Mesenchymal stem cell (in vitro differentiated cells and primary cell): ENCODE data around the gene FBXW12.
"Not testable (repeated sequence)": the region's sequence is repeated elsewhere in the genome, so short reads cannot be mapped to it uniquely, and the experiment has no call there.

Experiments used
- DNase-seq: peaks from one replicate; pipeline ENCODE4 v3.0.0-alpha.2; 2013
- H2AFZ ChIP-seq: one replicate; pipeline ENCODE4 v1.6.1; 2013; ENCODE audit warnings: low read depth, mild to moderate bottlenecking, control low read depth, inconsistent platforms, low read length, moderate library complexity
- H2AK5ac ChIP-seq: 2 replicates; pipeline ENCODE4 v1.6.1; 2013; ENCODE audit warnings: low read length, moderate library complexity, mild to moderate bottlenecking, inconsistent platforms; ENCODE audit not compliant: severe bottlenecking
- H2BK120ac ChIP-seq: one replicate; pipeline ENCODE4 v1.6.1; 2013; ENCODE audit warnings: low read depth, mild to moderate bottlenecking, inconsistent platforms, low read length, moderate library complexity
- H2BK12ac ChIP-seq, 2 experiments: one replicate each; pipeline ENCODE4 v1.6.1; 2013; ENCODE audit warnings: inconsistent platforms in 2 of 2, low read length in 2 of 2, mild to moderate bottlenecking in 2 of 2, moderate library complexity in 2 of 2, control low read depth in 1 of 2
- H2BK15ac ChIP-seq: one replicate; pipeline ENCODE4 v1.6.1; 2013; ENCODE audit warnings: mild to moderate bottlenecking, low read depth, inconsistent platforms; ENCODE audit not compliant: poor library complexity, severe bottlenecking
- H2BK5ac ChIP-seq: 2 replicates; pipeline ENCODE4 v1.6.1; 2013; ENCODE audit warnings: low read depth, mild to moderate bottlenecking, low read length, control low read depth, inconsistent platforms; ENCODE audit not compliant: poor library complexity, severe bottlenecking
- H3K14ac ChIP-seq, 2 experiments: one replicate each; pipeline ENCODE4 v1.6.1; 2013; ENCODE audit warnings: inconsistent platforms in 2 of 2, low read length in 2 of 2, control low read depth in 1 of 2, mild to moderate bottlenecking in 1 of 2, moderate library complexity in 1 of 2
- H3K18ac ChIP-seq, 2 experiments: one replicate each; pipeline ENCODE4 v1.6.1; 2013; ENCODE audit warnings: inconsistent platforms in 2 of 2, low read length in 2 of 2, control low read depth in 1 of 2, low read depth in 1 of 2, mild to moderate bottlenecking in 1 of 2
- H3K23ac ChIP-seq, 2 experiments: one replicate each; pipeline ENCODE4 v1.6.1; 2013; ENCODE audit warnings: inconsistent platforms in 2 of 2, low read length in 2 of 2, mild to moderate bottlenecking in 2 of 2, moderate library complexity in 2 of 2, control low read depth in 1 of 2
- H3K27ac ChIP-seq: 2 replicates; pipeline ENCODE4 v1.5.1; 2013; ENCODE audit warnings: mild to moderate bottlenecking, moderate library complexity, low read length, control low read depth, inconsistent platforms; ENCODE audit not compliant: poor library complexity, severe bottlenecking
- H3K27me3 ChIP-seq, 2 experiments: 2 replicates each; pipeline versions ENCODE4 v1.6.1 to v1.7.0; 2013; ENCODE audit warnings: low read length in 2 of 2, mild to moderate bottlenecking in 2 of 2, moderate library complexity in 2 of 2, control low read depth in 1 of 2, inconsistent platforms in 1 of 2; ENCODE audit not compliant: control insufficient read depth in 1 of 2, insufficient read depth in 1 of 2
- H3K36me3 ChIP-seq, 2 experiments: 2 replicates each; pipeline versions ENCODE4 v1.6.1 to v1.7.0; 2013; ENCODE audit warnings: low read length in 2 of 2, control low read depth in 1 of 2, inconsistent platforms in 1 of 2, low read depth in 1 of 2, mild to moderate bottlenecking in 1 of 2; ENCODE audit not compliant: insufficient read depth in 2 of 2, control insufficient read depth in 1 of 2
- H3K4ac ChIP-seq, 2 experiments: one replicate each; pipeline ENCODE4 v1.6.1; 2013; ENCODE audit warnings: inconsistent platforms in 2 of 2, low read length in 2 of 2, mild to moderate bottlenecking in 2 of 2, moderate library complexity in 2 of 2, control low read depth in 1 of 2, low read depth in 1 of 2
- H3K4me1 ChIP-seq: 2 replicates; pipeline ENCODE4 v1.6.1; 2013; ENCODE audit warnings: low read depth, low read length, control low read depth; ENCODE audit not compliant: control insufficient read depth, insufficient read depth
- H3K4me2 ChIP-seq: 2 replicates; pipeline ENCODE4 v1.6.1; 2013; ENCODE audit warnings: low read length, mild to moderate bottlenecking, inconsistent platforms; ENCODE audit not compliant: poor library complexity, severe bottlenecking
- H3K4me3 ChIP-seq, 2 experiments: 2 replicates each; pipeline versions ENCODE4 v1.5.1 to v1.7.0; 2013; ENCODE audit warnings: low read length in 2 of 2, mild to moderate bottlenecking in 2 of 2, control low read depth in 1 of 2, low read depth in 1 of 2; ENCODE audit not compliant: insufficient read depth in 1 of 2
- H3K79me1 ChIP-seq: replicated peaks from 2 replicates; pipeline ENCODE4 v1.6.1; 2013; ENCODE audit warnings: mild to moderate bottlenecking, control low read depth, low read length, inconsistent platforms; ENCODE audit not compliant: poor library complexity, severe bottlenecking
- H3K9ac ChIP-seq: 2 replicates; pipeline ENCODE4 v1.7.0; 2013; ENCODE audit warnings: mild to moderate bottlenecking, low read length, moderate library complexity
- H3K9me3 ChIP-seq: 2 replicates; pipeline ENCODE4 v1.7.0; 2013; ENCODE audit warnings: mild to moderate bottlenecking, low read length; ENCODE audit not compliant: control insufficient read depth
- H4K8ac ChIP-seq: one replicate; pipeline ENCODE4 v1.6.1; 2013; ENCODE audit warnings: inconsistent platforms, mild to moderate bottlenecking, low read length, moderate library complexity
- H4K91ac ChIP-seq: one replicate; pipeline ENCODE4 v1.6.1; 2013; ENCODE audit warnings: mild to moderate bottlenecking, low read length, inconsistent platforms
- WGBS: methylation state at CpG from one replicate; pipeline ENCODE4 v1.1.7; 2013; ENCODE audit warnings: mixed read lengths; 5-methylcytosine and 5-hydroxymethylcytosine counted together

The FBXW12 gene

GRCh38 chr3:48399387-48400172, 27.6 kb downstream of the FBXW12 start:
- Histone ChIP-seq H3K79me1 (no peaks in the 10 kb centered on the region), H3K27ac (no peak overlapping the region), H3K4ac (no peak overlapping the region), H3K4me1 (peaks cover 8% of the 10 kb centered on the region), H3K9me3 (no peaks in the 10 kb centered on the region), H3K23ac (no peak overlapping the region), H3K4me3 (no peak overlapping the region), H3K14ac (no peak overlapping the region), H2BK5ac (no peak overlapping the region), H4K8ac (no peak overlapping the region), H3K36me3 (peaks cover 13 to 20% of the 10 kb centered on the region in 2 experiments), H3K18ac (no peak overlapping the region), H3K9ac (no peak overlapping the region), H2AFZ (no peak overlapping the region), H3K27me3 (peaks cover 21 to 33% of the 10 kb centered on the region in 2 experiments), H2BK12ac (no peak overlapping the region), H4K91ac (no peak overlapping the region), H2BK15ac (no peak overlapping the region), H2AK5ac (no peak overlapping the region), H3K4me2 (no peak overlapping the region), H2BK120ac (no peak overlapping the region)
- WGBS: 79% methylated on average over 3 of the region's 4 CpGs
- no peak for DNase-seq

DNA sequence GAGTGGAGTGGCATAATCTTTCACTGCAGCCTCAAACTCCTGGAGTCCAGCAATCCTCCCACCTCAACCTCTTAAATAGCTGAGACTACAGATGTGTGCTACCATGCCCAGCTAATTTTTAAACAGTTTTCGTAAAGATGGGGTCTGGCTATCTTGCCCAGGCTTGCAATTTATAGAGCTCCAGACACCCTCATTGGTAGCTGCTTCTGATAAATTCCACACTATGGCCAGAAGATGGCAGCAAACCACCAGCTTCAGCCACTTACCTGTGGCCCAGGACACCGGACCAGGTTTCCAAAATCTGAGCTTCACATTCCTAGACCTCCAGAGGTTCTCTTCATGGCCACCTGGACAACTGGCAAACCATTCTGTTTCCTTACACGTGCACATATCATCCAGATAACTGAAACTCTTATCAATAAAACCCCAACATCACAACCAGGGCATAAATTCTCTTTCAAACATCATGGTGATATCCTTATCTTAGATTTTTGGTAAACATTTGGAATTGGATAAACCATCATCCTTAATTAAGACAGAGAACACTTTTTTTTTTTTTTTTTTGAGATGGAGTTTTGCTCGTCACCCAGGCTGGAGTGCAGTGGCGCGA, 28.9 kb downstream of the FBXW12 start:
- Histone ChIP-seq H3K4me3 (no peak overlapping the region), H2AFZ (no peak overlapping the region), H2BK12ac (no peak overlapping the region), H3K4me1 (peaks cover 8% of the 10 kb centered on the region), H4K8ac (no peak overlapping the region), H3K18ac (no peak overlapping the region), H2AK5ac (no peak overlapping the region), H2BK5ac (no peak overlapping the region), H3K36me3 (peaks cover 25 to 34% of the 10 kb centered on the region in 2 experiments), H2BK120ac (no peak overlapping the region), H3K27me3 (peaks cover 16 to 21% of the 10 kb centered on the region in 2 experiments), H3K4me2 (no peak overlapping the region), H3K4ac (no peak overlapping the region), H3K9ac (no peak overlapping the region), H3K14ac (no peak overlapping the region), H3K27ac (no peak overlapping the region), H4K91ac (no peak overlapping the region), H2BK15ac (no peak overlapping the region), H3K79me1 (no peaks in the 10 kb centered on the region), H3K23ac (no peak overlapping the region), H3K9me3 (no peaks in the 10 kb centered on the region)
- peak; percentile 63 for DNase-seq
- WGBS: 64% methylated on average over 6 of the region's 6 CpGs

GRCh38 chr3:48401434-48401901, 29.4 kb downstream of the FBXW12 start:
- H3K4ac ChIP-seq, H3K4me3 ChIP-seq, H3K9me3 ChIP-seq, H3K23ac ChIP-seq, H2BK5ac ChIP-seq, H2BK120ac ChIP-seq, H3K79me1 ChIP-seq, H3K4me1 ChIP-seq, H2BK15ac ChIP-seq, H2AK5ac ChIP-seq, DNase-seq, H4K8ac ChIP-seq, H3K27ac ChIP-seq, H4K91ac ChIP-seq, H3K4me2 ChIP-seq, H3K18ac ChIP-seq, H3K14ac ChIP-seq, H2BK12ac ChIP-seq, H2AFZ ChIP-seq: not testable (repeated sequence)
- H3K27me3 ChIP-seq: peaks cover 16 to 20% of the 10 kb centered on the region in 2 experiments
- H3K36me3 ChIP-seq: peaks cover 30 to 38% of the 10 kb centered on the region in 2 experiments
- peak overlapping the region; percentile 64 for H3K9ac ChIP-seq
- WGBS: 98% methylated on average over 12 of the region's 12 CpGs

DNA sequence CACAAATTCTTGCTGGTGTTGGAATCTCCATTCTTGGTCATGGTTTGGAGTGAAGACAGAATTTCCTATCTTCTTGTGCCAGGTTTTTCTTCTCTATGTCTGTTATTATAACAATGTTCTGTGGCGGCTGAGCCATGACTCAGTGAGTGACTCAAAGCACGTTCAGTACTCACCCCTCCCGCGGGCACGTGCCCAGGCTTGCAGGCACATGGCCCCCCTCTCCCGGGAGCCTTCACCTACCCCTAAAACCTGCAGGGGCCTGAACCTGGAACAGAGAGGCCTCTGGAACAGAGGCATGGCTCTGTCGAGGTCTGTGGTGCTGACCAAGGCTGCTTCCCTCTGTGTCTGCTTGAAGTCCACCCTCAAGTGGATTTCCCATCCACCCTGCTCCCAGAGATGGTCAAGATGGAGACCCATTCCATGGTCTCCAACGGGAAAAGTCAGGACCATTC, 30.3 kb downstream of the FBXW12 start:
- peak; percentile 81 for DNase-seq
- WGBS: 37% methylated on average over 8 of the region's 8 CpGs
- Histone ChIP-seq H2BK120ac (no peak overlapping the region), H3K4me1 (peaks cover 8% of the 10 kb centered on the region), H3K79me1 (no peaks in the 10 kb centered on the region), H3K4me2 (no peak overlapping the region), H2BK15ac (no peak overlapping the region), H2BK5ac (no peak overlapping the region), H3K4me3 (no peak overlapping the region), H3K9ac (peak overlapping the region; percentile 64), H3K9me3 (no peaks in the 10 kb centered on the region), H3K27me3 (peaks cover 16 to 20% of the 10 kb centered on the region in 2 experiments), H3K23ac (no peak overlapping the region), H4K8ac (no peak overlapping the region), H2AFZ (no peak overlapping the region), H3K14ac (no peak overlapping the region), H2BK12ac (no peak overlapping the region), H4K91ac (no peak overlapping the region), H3K27ac (no peak overlapping the region), H3K18ac (no peak overlapping the region), H3K36me3 (peaks cover 39 to 47% of the 10 kb centered on the region in 2 experiments), H3K4ac (no peak overlapping the region), H2AK5ac (no peak overlapping the region)
